ENCODE measurements around the gene PIANP. TPM values are rescaled to one million over a fixed set of nuclear protein-coding genes. Genes with fewer than 3 reads are reported as not detected.
"Not testable (repeated sequence)": the region's sequence is repeated elsewhere in the genome, so short reads cannot be mapped to it uniquely, and the experiment has no call there.

PIANP gene
- 0.07 and 0.13 TPM in 2 replicates for total RNA-seq

DNA sequence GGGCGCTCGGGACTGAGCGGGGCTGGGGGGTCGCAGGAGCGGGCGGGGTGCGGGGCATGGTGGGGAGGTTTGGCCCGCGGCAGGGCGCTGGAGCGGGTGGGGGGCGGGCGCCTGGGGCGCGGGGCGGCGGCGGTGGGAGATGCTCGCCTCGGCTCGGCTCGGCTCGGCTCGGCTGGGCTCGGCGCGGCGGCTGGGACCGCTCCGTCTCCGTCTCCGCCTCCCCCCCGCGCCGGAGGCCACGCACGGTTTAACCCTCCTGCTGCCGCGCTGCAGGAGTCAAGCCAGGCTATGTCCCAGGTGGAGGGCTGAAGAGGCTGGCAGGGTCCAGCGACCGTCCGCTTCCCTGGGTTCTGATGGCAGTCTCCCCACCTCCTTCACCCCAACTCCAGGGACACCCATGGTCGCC lies at the start of gene PIANP:
TSS of gene PIANP (minus strand) at position 170 of the 406 bp plus-strand sequence. CDS start 2,754 bp downstream, outside the sequence.
- H3K27me3 ChIP-seq (ENCODE audit: control insufficient read depth, insufficient read depth, low read length): peaks cover 24% of the 10 kb centered on the region
- peak within 1 kb of the TSS; percentile 78 for H3K4me3 ChIP-seq (ENCODE audit: low read depth, low read length)
- no peak for TF ChIP-seq CTCF (IDR thresholded peaks at IDR 0.05; ENCODE audit: insufficient read depth, low read length, poor library complexity, severe bottlenecking)
- no peak for DNase-seq (ENCODE audit: low read depth)
- H3K36me3 ChIP-seq (ENCODE audit: control insufficient read depth, insufficient read depth, low read length): no peaks in the 10 kb centered on the region

DNA sequence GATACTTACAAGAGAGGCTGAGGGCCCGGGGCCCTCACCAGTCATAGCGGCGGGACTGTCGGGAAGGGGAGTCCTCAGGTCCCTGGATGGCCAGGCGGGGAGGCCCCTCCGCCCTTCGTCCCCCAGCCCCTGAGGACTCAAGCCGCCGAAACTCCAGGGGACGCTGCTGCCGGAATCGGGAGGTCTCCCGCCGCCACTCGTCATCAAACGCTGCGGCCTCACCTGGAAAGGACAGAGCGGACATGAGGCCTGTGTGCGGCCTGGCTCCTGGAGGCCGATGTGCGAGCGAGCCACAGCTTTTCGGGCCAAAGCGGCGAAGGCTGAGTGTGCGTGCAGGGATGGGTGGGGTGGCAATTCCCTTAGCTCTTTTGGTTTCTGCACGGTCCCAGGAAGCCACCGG lies 48.1 kb upstream of the PIANP start:
- Histone ChIP-seq H3K36me3 (ENCODE audit: control insufficient read depth, insufficient read depth, low read length) (peaks cover 1% of the 10 kb centered on the region), H3K27me3 (ENCODE audit: control insufficient read depth, insufficient read depth, low read length) (no peaks in the 10 kb centered on the region), H3K4me3 (ENCODE audit: low read depth, low read length) (no peak overlapping the region)
- no peak for DNase-seq (ENCODE audit: low read depth)
- no peak for TF ChIP-seq CTCF (IDR thresholded peaks at IDR 0.05; ENCODE audit: insufficient read depth, low read length, poor library complexity, severe bottlenecking)

- no peak for TF ChIP-seq CTCF (IDR thresholded peaks at IDR 0.05; ENCODE audit: insufficient read depth, low read length, poor library complexity, severe bottlenecking)
- Histone ChIP-seq H3K4me3 (ENCODE audit: low read depth, low read length) (no peak overlapping the region), H3K27me3 (ENCODE audit: control insufficient read depth, insufficient read depth, low read length) (no peaks in the 10 kb centered on the region), H3K36me3 (ENCODE audit: control insufficient read depth, insufficient read depth, low read length) (peaks cover 1% of the 10 kb centered on the region)
- no peak for DNase-seq (ENCODE audit: low read depth)
Measured at GRCh38 chr12:6747216-6747615, 46.6 kb upstream of the PIANP start.

GRCh38 chr12:6745741-6746525 lies 45.3 kb upstream of the PIANP start:
- H3K4me3 ChIP-seq (ENCODE audit: low read depth, low read length): no peak overlapping the region
- peaks cover 1% of the 10 kb centered on the region for H3K36me3 ChIP-seq (ENCODE audit: control insufficient read depth, insufficient read depth, low read length)
- DNase-seq (ENCODE audit: low read depth): no peak
- H3K27me3 ChIP-seq (ENCODE audit: control insufficient read depth, insufficient read depth, low read length): no peaks in the 10 kb centered on the region
- no peak for TF ChIP-seq CTCF (IDR thresholded peaks at IDR 0.05; ENCODE audit: insufficient read depth, low read length, poor library complexity, severe bottlenecking)

DNA sequence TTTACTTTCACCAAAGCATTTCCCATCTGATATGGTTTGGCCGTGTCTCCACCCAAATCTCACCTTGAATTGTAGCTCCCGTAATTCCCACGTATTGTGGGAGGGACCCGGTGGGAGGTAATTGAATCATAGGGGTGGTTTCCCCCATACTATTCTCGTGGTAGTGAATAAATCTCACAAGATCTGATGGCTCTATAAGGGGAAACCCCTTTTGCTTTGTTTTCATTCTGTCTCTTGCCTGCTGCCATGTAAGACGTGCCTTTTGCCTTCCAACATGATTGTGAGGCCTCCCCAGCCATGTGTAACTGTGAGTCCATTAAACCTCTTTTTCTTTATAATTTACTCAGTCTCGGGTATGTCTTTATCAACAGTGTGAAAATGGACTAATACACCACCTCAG lies 42.7 kb upstream of the PIANP start:
- not testable (repeated sequence) for H3K4me3 ChIP-seq (ENCODE audit: low read depth, low read length); H3K27me3 ChIP-seq (ENCODE audit: control insufficient read depth, insufficient read depth, low read length); H3K36me3 ChIP-seq (ENCODE audit: control insufficient read depth, insufficient read depth, low read length); DNase-seq (ENCODE audit: low read depth)

DNA sequence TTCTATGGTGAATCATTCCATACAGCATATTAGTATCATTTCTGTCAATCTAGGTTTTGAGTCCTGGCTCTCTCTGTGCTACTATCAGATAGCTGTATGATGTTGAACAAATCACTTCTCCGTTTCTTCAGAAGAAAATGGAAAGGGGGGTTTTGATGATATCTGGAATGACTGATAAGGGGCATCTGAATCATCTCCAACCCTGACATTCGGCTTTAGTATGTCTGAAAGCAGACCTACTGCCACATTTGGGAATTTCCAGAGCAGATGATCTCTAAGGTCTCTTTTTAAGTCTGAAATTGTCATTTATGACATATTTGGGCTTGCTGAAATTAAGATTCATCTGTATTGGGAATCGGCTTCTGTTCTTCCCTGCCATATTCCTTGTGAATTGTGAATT lies 42.2 kb upstream of the PIANP start:
- Histone ChIP-seq H3K36me3 (ENCODE audit: control insufficient read depth, insufficient read depth, low read length) (no peaks in the 10 kb centered on the region), H3K27me3 (ENCODE audit: control insufficient read depth, insufficient read depth, low read length) (no peaks in the 10 kb centered on the region), H3K4me3 (ENCODE audit: low read depth, low read length) (no peak overlapping the region)
- no peak for DNase-seq (ENCODE audit: low read depth)
- no peak for TF ChIP-seq CTCF (IDR thresholded peaks at IDR 0.05; ENCODE audit: insufficient read depth, low read length, poor library complexity, severe bottlenecking)

- not testable (repeated sequence) for H3K27me3 ChIP-seq (ENCODE audit: control insufficient read depth, insufficient read depth, low read length); H3K36me3 ChIP-seq (ENCODE audit: control insufficient read depth, insufficient read depth, low read length); DNase-seq (ENCODE audit: low read depth); H3K4me3 ChIP-seq (ENCODE audit: low read depth, low read length)
Measured at GRCh38 chr12:6742080-6742479, 41.5 kb upstream of the PIANP start.

Measured in kidney epithelial cell (primary cell).